Skeletal muscle satellite cell (primary cell): ENCODE data around the gene LEPROT.

ENCODE experiments used
- H3K27me3 ChIP-seq: 2 replicates; pipeline ENCODE4 v1.7.0; 2013; ENCODE audit warnings: low read length; ENCODE audit not compliant: control insufficient read depth, insufficient read depth
- H3K36me3 ChIP-seq: 2 replicates; pipeline ENCODE4 v1.7.0; 2013; ENCODE audit warnings: mild to moderate bottlenecking, control low read depth, low read length; ENCODE audit not compliant: insufficient read depth
- H3K4me1 ChIP-seq: 2 replicates; pipeline ENCODE4 v1.7.0; 2013; ENCODE audit warnings: low read length; ENCODE audit not compliant: control insufficient read depth, insufficient read depth
- H3K4me2 ChIP-seq: 2 replicates; pipeline ENCODE4 v1.7.0; 2013; ENCODE audit warnings: mild to moderate bottlenecking, low read length
- H3K4me3 ChIP-seq: 2 replicates; pipeline ENCODE4 v1.7.0; 2013; ENCODE audit warnings: low read length
- H3K9ac ChIP-seq: 2 replicates; pipeline ENCODE4 v1.7.0; 2013; ENCODE audit warnings: mild to moderate bottlenecking, low read depth, low read length, moderate library complexity
- H3K9me3 ChIP-seq: replicated peaks from 2 replicates; pipeline ENCODE4 v1.7.0; 2013; ENCODE audit warnings: mild to moderate bottlenecking, control low read depth, low read length
- small RNA-seq: library from RNA; depleted of rRNA; stranded (forward); fragments of <200 nt; gene quantifications from one replicate; pipeline ENCODE3, GENCODE V24; 2012

The LEPROT gene

DNA sequence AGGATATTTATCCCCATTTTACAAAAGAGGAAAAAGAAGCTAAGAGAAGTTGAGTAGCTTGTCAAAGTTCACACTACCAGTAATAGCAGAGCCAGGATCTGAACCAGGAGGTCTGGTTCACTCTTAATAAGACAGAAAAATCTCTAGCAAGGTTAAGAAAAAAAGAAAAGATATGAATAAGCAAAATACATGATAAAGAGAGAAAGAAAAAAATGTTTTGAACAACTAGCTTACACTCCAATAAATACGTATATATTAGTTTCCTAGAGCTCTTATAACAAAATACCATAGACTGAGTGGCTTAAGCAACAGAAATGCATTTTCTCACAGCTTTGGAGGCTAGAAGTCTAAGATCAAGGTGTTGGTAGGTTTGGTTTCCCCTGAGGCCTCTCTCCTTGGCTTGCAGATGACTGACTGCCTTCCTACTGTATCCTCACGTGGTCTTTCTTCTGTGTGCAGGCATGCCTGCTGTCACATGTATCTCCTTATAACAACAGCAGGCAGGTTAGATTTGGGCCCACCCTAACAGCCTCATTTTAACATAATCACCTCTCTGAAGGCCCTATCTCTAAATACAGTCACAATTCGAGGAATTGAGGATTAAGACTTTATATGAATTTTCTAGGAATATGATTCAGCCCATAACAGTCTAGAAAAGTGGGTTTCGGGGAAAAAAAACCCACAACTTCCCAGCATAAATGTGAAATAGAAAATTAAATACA lies 60.4 kb downstream of the LEPROT start:
- Histone ChIP-seq H3K27me3 (no peaks in the 10 kb centered on the region), H3K9me3 (no peaks in the 10 kb centered on the region), H3K4me1 (peaks cover 16% of the 10 kb centered on the region), H3K36me3 (no peaks in the 10 kb centered on the region), H3K4me3 (no peak overlapping the region), H3K4me2 (no peak overlapping the region), H3K9ac (no peak overlapping the region)

- no peaks in the 10 kb centered on the region for H3K9me3 ChIP-seq
- H3K9ac ChIP-seq, result no peak overlapping the region
- no peaks in the 10 kb centered on the region for H3K36me3 ChIP-seq
- no peaks in the 10 kb centered on the region for H3K4me1 ChIP-seq
- no peak overlapping the region for H3K4me3 ChIP-seq
- H3K27me3 ChIP-seq, result no peaks in the 10 kb centered on the region
- no peak overlapping the region for H3K4me2 ChIP-seq
Observed at GRCh38 chr1:65483993-65484754, 63.7 kb downstream of the LEPROT start.

Small RNA genes within 50 kb of the gene (small RNA-seq; reads per million reads assigned to genes)
- gene RNU2-15P, result 0.21 reads per million
